Stimulated activated CD8-positive, alpha-beta memory T cell treated with anti-CD3 and anti-CD28 coated beads, Interleukin-12 subunit alpha, Interleukin-12 subunit beta, amount 100 ng/mL, for 24 hours (primary cell): Measurements from ENCODE around the gene COG3.

ENCODE experiments used
- DNase-seq: peaks from one replicate; pipeline ENCODE4 v3.0.0-alpha.2; 2020; ENCODE audit errors: extremely low read depth

COG3 gene

GRCh38 chr13:45447050-45447661 is 17.6 kb upstream of the COG3 start:
- no peak for DNase-seq

- DNase-seq: no peak
Observed at GRCh38 chr13:45448965-45449559, 15.7 kb upstream of the COG3 start.

GRCh38 chr13:45451282-45451681 is 13.5 kb upstream of the COG3 start:
- DNase-seq: no peak

GRCh38 chr13:45454204-45454603 is 10.5 kb upstream of the COG3 start:
- DNase-seq: no peak

- no peak for DNase-seq
Observed at GRCh38 chr13:45456196-45456972, 8.4 kb upstream of the COG3 start.

- DNase-seq: no peak
Observed at GRCh38 chr13:45464141-45464686, 525 bp upstream of the COG3 start.

GRCh38 chr13:45466359-45466758 is 1.6 kb downstream of the COG3 start:
- DNase-seq: no peak

GRCh38 chr13:45468635-45469034 is 3.9 kb downstream of the COG3 start:
- no peak for DNase-seq

GRCh38 chr13:45472171-45472705 is 7.5 kb downstream of the COG3 start:
- DNase-seq: no peak

GRCh38 chr13:45473627-45474026 is 8.9 kb downstream of the COG3 start:
- no peak for DNase-seq

- DNase-seq: no peak
Observed at GRCh38 chr13:45474584-45475454, 10.1 kb downstream of the COG3 start.

GRCh38 chr13:45479661-45480060 is 14.9 kb downstream of the COG3 start:
- no peak for DNase-seq

GRCh38 chr13:45481688-45482087 is 16.9 kb downstream of the COG3 start:
- DNase-seq: no peak

- DNase-seq: no peak
Observed at GRCh38 chr13:45482571-45483173, 17.9 kb downstream of the COG3 start.

GRCh38 chr13:45487604-45488003 is 22.9 kb downstream of the COG3 start:
- no peak for DNase-seq

GRCh38 chr13:45490068-45490467 is 25.3 kb downstream of the COG3 start:
- no peak for DNase-seq

- DNase-seq: no peak
Observed at GRCh38 chr13:45492538-45492937, 27.8 kb downstream of the COG3 start.

GRCh38 chr13:45496942-45497341 is 32.2 kb downstream of the COG3 start:
- DNase-seq: no peak

- DNase-seq: no peak
Observed at GRCh38 chr13:45500492-45501174, 35.9 kb downstream of the COG3 start.

- DNase-seq: no peak
Observed at GRCh38 chr13:45501175-45501526, 36.4 kb downstream of the COG3 start.

- no peak for DNase-seq
Observed at GRCh38 chr13:45503658-45504057, 38.9 kb downstream of the COG3 start.
